H9 (cell line): Measurements from ENCODE around the gene UTP4. TPM values are rescaled to one million over a fixed set of nuclear protein-coding genes. Genes with fewer than 3 reads are reported as not detected.

ENCODE experiments used
- DNase-seq: peaks from one replicate; pipeline ENCODE4 v3.0.0-alpha.2; 2017
- H2AFZ ChIP-seq: one replicate; pipeline ENCODE4 v1.6.1; 2013; ENCODE audit warnings: mild to moderate bottlenecking, low read length, control low read depth, moderate library complexity
- H2AK5ac ChIP-seq: 2 replicates; pipeline ENCODE4 v1.6.1; 2013; ENCODE audit warnings: low read length, control low read depth, mixed read lengths; ENCODE audit not compliant: insufficient read length
- H2BK120ac ChIP-seq: one replicate; pipeline ENCODE4 v1.6.1; 2013; ENCODE audit warnings: low read depth, mild to moderate bottlenecking, low read length, control low read depth, inconsistent platforms; ENCODE audit not compliant: poor library complexity, severe bottlenecking
- H2BK12ac ChIP-seq: 2 replicates; pipeline ENCODE4 v1.6.1; 2013; ENCODE audit warnings: low read length, control low read depth, mixed read lengths, low read depth; ENCODE audit not compliant: insufficient read length
- H2BK15ac ChIP-seq: 2 replicates; pipeline ENCODE4 v1.6.1; 2013; ENCODE audit warnings: low read depth, low read length, control low read depth
- H2BK20ac ChIP-seq: one replicate; pipeline ENCODE4 v1.6.1; 2013; ENCODE audit warnings: low read depth, mild to moderate bottlenecking, low read length, control low read depth, inconsistent platforms; ENCODE audit not compliant: poor library complexity, severe bottlenecking
- H2BK5ac ChIP-seq: 2 replicates; pipeline ENCODE4 v1.6.1; 2013; ENCODE audit warnings: low read length, control low read depth, mixed read lengths; ENCODE audit not compliant: insufficient read length
- H3K14ac ChIP-seq: 2 replicates; pipeline ENCODE4 v1.6.1; 2013; ENCODE audit warnings: low read length, control low read depth; ENCODE audit not compliant: insufficient read depth
- H3K18ac ChIP-seq: 2 replicates; pipeline ENCODE4 v1.6.1; 2013; ENCODE audit warnings: low read depth, mild to moderate bottlenecking, mixed read lengths, low read length, control low read depth; ENCODE audit not compliant: insufficient read length
- H3K23ac ChIP-seq: 2 replicates; pipeline ENCODE4 v1.6.1; 2013; ENCODE audit warnings: low read length, control low read depth, mixed read lengths, low read depth; ENCODE audit not compliant: insufficient read length
- H3K23me2 ChIP-seq: 2 replicates; pipeline ENCODE4 v1.6.1; 2013; ENCODE audit warnings: low read depth, mild to moderate bottlenecking, mixed read lengths, low read length, control low read depth; ENCODE audit not compliant: insufficient read length, poor library complexity, severe bottlenecking
- H3K27ac ChIP-seq: 2 replicates; pipeline ENCODE4 v1.5.1; 2013; ENCODE audit warnings: low read length, control low read depth, mixed read lengths, low read depth; ENCODE audit not compliant: insufficient read length
- H3K27me3 ChIP-seq: 2 replicates; pipeline ENCODE4 v1.6.1; 2013; ENCODE audit warnings: low read length, control low read depth, inconsistent platforms; ENCODE audit not compliant: insufficient read depth
- H3K4ac ChIP-seq: 2 replicates; pipeline ENCODE4 v1.6.1; 2013; ENCODE audit warnings: low read depth, mild to moderate bottlenecking, control low read depth, inconsistent platforms, low read length, moderate library complexity
- H3K4me1 ChIP-seq: 2 replicates; pipeline ENCODE4 v1.6.1; 2013; ENCODE audit warnings: low read length, control low read depth, inconsistent platforms; ENCODE audit not compliant: insufficient read depth
- H3K4me2 ChIP-seq: 2 replicates; pipeline ENCODE4 v1.6.1; 2013; ENCODE audit warnings: low read length, control low read depth, mixed read lengths; ENCODE audit not compliant: insufficient read length, insufficient read depth
- H3K56ac ChIP-seq: 2 replicates; pipeline ENCODE4 v1.6.1; 2013; ENCODE audit warnings: low read depth, mild to moderate bottlenecking, mixed read lengths, low read length, control low read depth; ENCODE audit not compliant: insufficient read length
- H3K79me1 ChIP-seq: 2 replicates; pipeline ENCODE4 v1.6.1; 2013; ENCODE audit warnings: low read depth, mild to moderate bottlenecking, moderate library complexity, low read length, control low read depth, inconsistent platforms; ENCODE audit not compliant: insufficient read depth, poor library complexity, severe bottlenecking
- H3K79me2 ChIP-seq: 2 replicates; pipeline ENCODE4 v1.6.1; 2013; ENCODE audit warnings: low read length, control low read depth, inconsistent platforms; ENCODE audit not compliant: insufficient read depth
- H3K9ac ChIP-seq: 2 replicates; pipeline ENCODE4 v1.6.1; 2013; ENCODE audit warnings: low read length, control low read depth, mixed read lengths; ENCODE audit not compliant: insufficient read length; ENCODE audit errors: extremely low read depth
- H3K9me3 ChIP-seq: one replicate; pipeline ENCODE4 v1.6.1; 2013; ENCODE audit warnings: low read depth, low read length, inconsistent platforms; ENCODE audit not compliant: control insufficient read depth
- H3T11ph ChIP-seq: one replicate; pipeline ENCODE4 v1.6.1; 2013; ENCODE audit warnings: mild to moderate bottlenecking, low read length, control low read depth, inconsistent platforms
- H4K20me1 ChIP-seq: one replicate; pipeline ENCODE4 v1.6.1; 2013; ENCODE audit not compliant: control insufficient read depth, insufficient read length, insufficient read depth
- H4K5ac ChIP-seq: 2 replicates; pipeline ENCODE4 v1.6.1; 2013; ENCODE audit warnings: low read depth, mild to moderate bottlenecking, mixed read lengths, low read length, control low read depth; ENCODE audit not compliant: insufficient read length
- H4K8ac ChIP-seq: replicated peaks from 2 replicates; pipeline ENCODE4 v1.6.1; 2013; ENCODE audit warnings: low read length, control low read depth, mixed read lengths, low read depth; ENCODE audit not compliant: insufficient read length
- H4K91ac ChIP-seq: 2 replicates; pipeline ENCODE4 v1.6.1; 2013; ENCODE audit warnings: low read depth, mild to moderate bottlenecking, moderate library complexity, mixed read lengths, low read length, control low read depth; ENCODE audit not compliant: insufficient read length
- H3K27ac Mint-ChIP-seq, 3 experiments: 2 replicates in 2 of 3; 3 replicates in 1 of 3; pipeline ENCODE4 v1.8.0; 2020 to 2021; ENCODE audit warnings: mixed read lengths in 3 of 3, mild to moderate bottlenecking in 1 of 3, moderate library complexity in 1 of 3
- H3K27me3 Mint-ChIP-seq: 2 replicates; pipeline ENCODE4 v1.8.0; 2021; ENCODE audit warnings: low read depth, mild to moderate bottlenecking, moderate library complexity, mixed read lengths
- H3K36me3 Mint-ChIP-seq, 3 experiments: 2 replicates in 2 of 3; 3 replicates in 1 of 3; pipeline ENCODE4 v1.8.0; 2020 to 2021; ENCODE audit warnings: low read depth in 3 of 3, mixed read lengths in 3 of 3; ENCODE audit not compliant: insufficient read depth in 1 of 3
- H3K4me1 Mint-ChIP-seq, 2 experiments: 2 replicates each; pipeline ENCODE4 v1.8.0; 2020; ENCODE audit warnings: mixed read lengths in 2 of 2
- H3K4me3 Mint-ChIP-seq, 2 experiments: 2 replicates in 1 of 2; 3 replicates in 1 of 2; pipeline ENCODE4 v1.8.0; 2020 to 2021; ENCODE audit warnings: mild to moderate bottlenecking in 2 of 2, mixed read lengths in 2 of 2, moderate library complexity in 1 of 2
- H3K9me3 Mint-ChIP-seq, 2 experiments: 2 replicates in 1 of 2; 3 replicates in 1 of 2; pipeline ENCODE4 v1.8.0; 2020; ENCODE audit warnings: mild to moderate bottlenecking in 2 of 2, mixed read lengths in 2 of 2, moderate library complexity in 1 of 2
- CTCF ChIP-seq: fragments of 200-600 bp; sonication (generic); conservative IDR thresholded peaks from 3 replicates; pipeline ENCODE4 v1.8.0; 2021; ENCODE audit warnings: antibody characterized with exemption, mild to moderate bottlenecking
- WGBS: extraction: QIAGEN DNeasy Blood & Tissue Kit; methylation state at CpG from one replicate; pipeline ENCODE4 v1.1.7; 2013; ENCODE audit warnings: missing lambda C conversion rate, low lambda C conversion rate, mixed read lengths; ENCODE audit not compliant: insufficient read length; ENCODE audit errors: extremely low coverage; 5-methylcytosine and 5-hydroxymethylcytosine counted together
- total RNA-seq: library from RNA; stranded (reverse); gene quantifications from 2 replicates; pipeline ENCODE4 v1.2.1, GENCODE V29; 2021

Gene UTP4
- total RNA-seq, 1 experiment from 2014 or later: 94.0 TPM

- Mint-ChIP-seq H3K4me1 (no peaks in the 10 kb centered on the region), H3K4me3 (no peak overlapping the region), H3K27ac (no peak overlapping the region), H3K27me3 (no peaks in the 10 kb centered on the region), H3K36me3 (peaks cover 51 to 83% (median 77%) of the 10 kb centered on the region in 3 experiments), H3K9me3 (no peaks in the 10 kb centered on the region)
- no peak for DNase-seq
- Histone ChIP-seq H3K14ac (no peak overlapping the region), H3K9me3 (no peaks in the 10 kb centered on the region), H3K56ac (no peak overlapping the region), H4K8ac (no peak overlapping the region), H2BK12ac (no peak overlapping the region), H3K4me1 (no peaks in the 10 kb centered on the region), H2BK15ac (no peak overlapping the region), H2BK5ac (no peak overlapping the region), H4K91ac (no peak overlapping the region), H3K4ac (no peak overlapping the region), H2AK5ac (no peak overlapping the region), H3K18ac (no peak overlapping the region), H3K79me2 (no peaks in the 10 kb centered on the region), H3K23me2 (no peaks in the 10 kb centered on the region), H4K20me1 (no peaks in the 10 kb centered on the region), H2AFZ (no peak overlapping the region), H3T11ph (no peak overlapping the region), H3K4me2 (no peak overlapping the region), H3K23ac (no peak overlapping the region), H2BK20ac (no peak overlapping the region), H3K79me1 (no peaks in the 10 kb centered on the region), H4K5ac (no peak overlapping the region), H3K27me3 (no peaks in the 10 kb centered on the region), H3K9ac (no peak overlapping the region), H3K27ac (no peak overlapping the region), H2BK120ac (no peak overlapping the region)
- no CpG with 5 or more reads among the region's 3 CpGs for WGBS
- no peak for TF ChIP-seq CTCF
Observed at GRCh38 chr16:69157196-69157595, 24.7 kb downstream of the UTP4 start.
